Stimulated activated CD8-positive, alpha-beta memory T cell treated with anti-CD3 and anti-CD28 coated beads, Interleukin-7, amount 100 ng/mL, for 24 hours (primary cell): Measurements from ENCODE around the gene EEF2KMT.
"Not testable (repeated sequence)": the region's sequence is repeated elsewhere in the genome, so short reads cannot be mapped to it uniquely, and the experiment has no call there.

ENCODE experiments used
- DNase-seq: peaks from one replicate; pipeline ENCODE4 v3.0.0-alpha.2; 2020; ENCODE audit warnings: low read depth

Gene EEF2KMT

DNA sequence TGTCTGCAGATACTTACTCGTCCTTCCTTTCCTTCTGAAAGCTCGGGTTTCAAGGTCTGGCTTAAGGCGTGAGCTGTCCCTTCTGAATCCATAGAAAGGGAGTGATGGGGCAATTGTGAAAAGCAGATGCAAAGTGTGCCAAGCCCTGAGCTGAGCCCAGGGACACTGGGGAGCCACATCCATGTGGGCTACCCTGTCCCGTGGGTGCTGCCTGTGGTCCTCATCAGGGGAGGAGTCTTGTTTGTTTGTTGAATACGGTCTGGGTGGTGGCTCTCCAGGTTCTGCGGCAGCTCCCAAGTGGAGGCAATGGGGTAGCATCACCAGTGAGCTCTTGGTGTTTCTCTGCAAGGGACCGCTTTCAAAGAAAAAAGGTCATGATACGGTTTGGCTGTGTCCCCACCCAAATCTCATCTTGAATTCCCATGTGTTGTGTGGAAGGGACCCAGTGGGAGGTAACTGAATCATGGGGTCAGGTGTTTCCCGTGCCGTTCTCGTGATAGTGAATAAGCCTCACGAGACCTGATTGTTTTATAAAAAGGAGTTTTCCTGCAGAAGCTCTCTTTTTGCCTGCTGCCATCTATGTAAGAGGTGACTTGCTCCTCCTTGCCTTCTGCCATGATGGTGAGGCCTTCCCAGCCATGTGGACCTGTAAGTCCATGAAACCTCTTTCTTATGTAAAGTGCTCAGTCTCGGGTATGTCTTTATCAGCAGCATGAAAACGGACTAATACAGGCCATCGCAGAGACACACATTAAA lies 27.0 kb downstream of the EEF2KMT start:
- DNase-seq, result no peak

DNA sequence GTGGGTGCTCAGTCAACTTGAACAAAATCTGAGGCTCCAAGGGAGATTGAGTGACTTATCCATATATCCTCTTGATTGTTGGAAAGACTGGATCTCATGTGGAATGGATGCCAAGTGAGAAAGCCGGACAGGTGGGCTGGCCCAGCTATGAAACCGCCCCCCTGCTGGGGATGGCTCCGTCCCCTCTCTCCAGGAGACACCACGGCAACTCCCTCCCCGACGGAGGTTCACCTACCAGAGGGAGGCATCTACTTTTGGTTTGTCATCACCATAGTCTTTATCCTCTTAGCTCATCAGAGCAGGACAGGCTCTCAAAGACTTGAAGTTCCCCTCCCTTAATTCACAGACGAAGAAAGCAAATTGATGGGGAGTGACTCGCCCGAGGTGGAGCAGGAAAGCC lies 27.7 kb downstream of the EEF2KMT start:
- DNase-seq, result no peak

DNA sequence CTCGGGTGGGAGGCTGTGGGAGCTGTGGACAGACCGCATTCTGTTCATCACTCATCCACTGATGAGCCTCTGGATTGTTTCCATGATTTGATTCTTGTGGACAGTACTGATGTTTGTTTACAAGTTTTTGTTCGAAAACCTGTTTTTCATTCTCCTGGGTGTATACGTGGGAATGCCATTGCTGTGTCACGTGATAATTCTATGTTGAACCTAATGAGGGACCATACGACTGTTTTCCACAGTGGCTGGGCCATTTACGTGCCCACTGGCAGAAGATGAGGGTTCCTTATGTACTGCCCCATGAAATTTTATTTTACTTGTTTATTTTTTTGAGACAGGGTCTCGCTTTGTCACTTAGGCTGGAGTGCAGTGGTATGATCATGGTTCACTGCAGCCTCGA lies 28.5 kb downstream of the EEF2KMT start:
- DNase-seq, result no peak

DNA sequence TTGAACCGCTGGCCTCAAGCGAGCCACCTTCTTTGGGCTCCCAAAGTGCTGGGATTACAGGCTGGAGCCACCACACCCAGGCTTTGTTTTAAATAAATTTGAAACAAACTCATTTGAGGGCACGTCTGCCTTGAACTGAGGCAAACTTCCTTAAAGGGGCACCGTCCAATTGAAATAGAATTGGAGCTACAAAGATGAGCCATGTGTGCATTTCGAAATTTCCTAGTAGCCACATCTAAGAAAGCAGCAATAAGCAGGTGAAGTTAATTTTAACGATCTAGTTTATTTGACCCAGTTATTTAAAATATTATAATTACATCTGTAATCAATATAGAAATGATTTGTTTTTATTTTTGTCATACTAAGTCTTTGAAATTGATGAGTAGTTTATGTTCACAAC lies 31.1 kb downstream of the EEF2KMT start:
- no peak for DNase-seq

DNA sequence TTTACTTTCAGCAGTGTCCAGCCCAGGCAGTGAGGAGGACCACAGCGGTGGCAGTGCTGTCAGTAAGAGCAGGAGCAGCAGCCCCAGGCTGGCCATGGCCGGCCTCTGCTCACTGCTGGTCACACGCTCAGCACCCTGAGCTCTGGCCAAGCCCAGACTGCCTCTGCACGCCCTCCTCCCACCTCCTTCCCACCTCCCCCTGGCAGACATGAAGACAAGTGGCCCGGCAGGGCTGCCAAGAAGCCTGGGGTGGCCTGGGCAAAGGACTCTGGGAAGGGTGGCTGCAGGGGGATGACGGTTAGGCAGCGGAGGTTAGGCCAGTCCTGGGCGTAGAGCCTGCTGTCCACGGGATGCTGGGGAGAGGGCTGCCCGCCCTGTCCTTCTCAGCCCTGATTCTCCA lies 31.8 kb downstream of the EEF2KMT start, which contains the start of gene C16orf89:
Gene C16orf89, minus strand, starts transcription at position 144 of the 400 bp plus-strand sequence. Its CDS starts 48 bp downstream, at position 96.
- DNase-seq, result no peak

DNA sequence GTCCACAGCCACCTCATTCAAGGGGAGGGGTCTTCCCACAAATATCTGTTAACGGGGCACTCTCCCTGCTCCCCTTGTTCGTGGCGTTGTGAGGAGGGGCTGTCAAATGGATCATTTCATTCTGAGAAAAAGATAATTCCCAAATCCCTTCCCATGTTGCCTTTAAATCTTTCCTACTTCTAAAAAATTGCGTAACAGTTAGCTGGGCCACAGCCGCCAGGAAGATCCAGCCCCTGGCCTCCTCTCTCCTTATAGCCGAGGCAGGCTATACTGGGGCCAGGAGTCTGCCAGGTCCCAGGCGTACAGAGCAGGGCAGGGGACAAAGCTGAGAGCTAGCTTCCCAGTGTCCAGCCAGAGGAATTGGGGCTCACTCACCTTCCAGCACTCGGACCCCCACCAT lies 32.3 kb downstream of the EEF2KMT start:
- no peak for DNase-seq

DNA sequence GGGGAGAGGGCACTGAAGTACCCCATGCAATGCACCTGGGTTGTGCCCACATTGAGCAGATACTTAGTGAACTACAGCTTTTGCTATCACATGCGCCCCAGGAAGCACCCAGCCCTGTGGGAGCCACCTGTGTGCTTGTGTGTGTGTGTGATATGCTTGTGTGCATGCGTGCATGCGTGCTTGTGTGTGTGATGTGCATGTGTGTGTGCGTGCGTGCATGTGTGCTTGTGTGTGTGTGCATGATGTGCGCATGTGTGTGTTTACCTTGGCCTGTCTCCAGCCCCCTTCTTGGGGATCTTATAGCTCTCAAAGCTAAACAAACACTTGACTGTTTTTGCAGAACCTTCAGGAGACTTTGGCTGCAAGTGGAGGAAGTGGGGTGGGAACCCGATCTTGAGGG lies 32.7 kb downstream of the EEF2KMT start:
- DNase-seq, result no peak

DNA sequence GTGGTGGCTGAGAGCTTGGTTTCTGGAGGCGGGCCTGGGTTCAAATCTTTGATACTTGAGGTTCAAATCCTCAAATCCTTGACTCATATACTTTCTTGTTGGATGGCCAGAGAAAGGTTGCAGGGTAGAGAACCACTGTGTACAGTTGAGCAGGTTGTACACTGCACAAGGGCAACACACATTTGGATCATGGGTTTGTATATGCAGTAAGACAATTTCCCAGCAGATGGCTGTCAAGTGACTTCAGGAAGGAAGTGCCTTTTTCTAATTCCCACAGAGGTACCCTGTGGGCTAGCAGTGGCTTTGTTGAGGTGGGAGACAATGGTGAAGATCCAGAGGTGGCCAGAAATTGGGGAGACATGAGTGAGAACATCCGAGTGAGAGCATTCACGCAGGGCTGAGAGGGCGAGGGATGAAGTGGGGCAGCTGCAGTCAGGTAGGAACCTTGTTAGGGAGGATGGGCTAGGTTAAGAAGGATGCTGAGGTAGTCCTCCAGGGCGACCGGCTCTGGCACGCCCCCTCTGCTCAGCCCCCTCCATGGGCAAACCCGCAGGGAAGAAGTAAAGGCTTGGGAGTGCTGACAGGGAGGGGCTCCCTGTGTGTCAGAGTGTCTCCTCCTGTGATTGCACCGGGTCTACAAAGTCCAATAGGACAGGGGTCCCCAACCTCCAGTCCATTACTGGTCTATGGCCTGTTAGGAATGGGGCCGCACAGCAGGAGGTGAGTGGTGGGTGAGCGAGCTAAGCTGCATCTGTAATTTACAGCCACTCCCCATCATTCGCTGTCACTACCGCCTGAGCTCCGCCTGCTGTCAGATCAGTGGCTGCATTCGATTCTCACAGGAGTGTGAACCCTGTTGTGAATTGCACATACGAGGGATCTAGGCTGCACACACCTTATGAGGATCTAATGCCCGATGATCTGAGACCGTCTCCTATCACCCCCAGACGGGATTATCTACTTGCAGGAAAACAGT lies 34.5 kb downstream of the EEF2KMT start:
- DNase-seq, result no peak

DNA sequence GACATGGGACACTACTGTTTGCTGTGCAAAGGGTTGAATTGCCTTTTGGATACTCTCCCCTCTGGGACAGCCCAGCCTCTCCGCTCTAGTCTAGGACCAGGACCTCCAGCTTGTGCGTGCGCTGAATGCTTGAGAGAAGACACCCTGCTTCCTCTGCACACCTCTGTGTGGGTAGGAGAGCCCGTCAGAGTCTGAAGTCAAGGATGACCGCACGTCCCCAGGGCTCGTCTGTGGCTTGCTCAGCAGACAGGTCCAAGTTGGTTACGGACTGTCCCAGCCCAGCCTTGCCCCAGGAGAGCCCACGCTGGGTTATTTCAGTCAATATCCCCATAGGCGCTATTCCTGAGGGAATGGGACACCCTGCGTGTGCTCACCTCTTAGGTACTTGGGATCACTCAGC lies 35.5 kb downstream of the EEF2KMT start:
- no peak for DNase-seq

DNA sequence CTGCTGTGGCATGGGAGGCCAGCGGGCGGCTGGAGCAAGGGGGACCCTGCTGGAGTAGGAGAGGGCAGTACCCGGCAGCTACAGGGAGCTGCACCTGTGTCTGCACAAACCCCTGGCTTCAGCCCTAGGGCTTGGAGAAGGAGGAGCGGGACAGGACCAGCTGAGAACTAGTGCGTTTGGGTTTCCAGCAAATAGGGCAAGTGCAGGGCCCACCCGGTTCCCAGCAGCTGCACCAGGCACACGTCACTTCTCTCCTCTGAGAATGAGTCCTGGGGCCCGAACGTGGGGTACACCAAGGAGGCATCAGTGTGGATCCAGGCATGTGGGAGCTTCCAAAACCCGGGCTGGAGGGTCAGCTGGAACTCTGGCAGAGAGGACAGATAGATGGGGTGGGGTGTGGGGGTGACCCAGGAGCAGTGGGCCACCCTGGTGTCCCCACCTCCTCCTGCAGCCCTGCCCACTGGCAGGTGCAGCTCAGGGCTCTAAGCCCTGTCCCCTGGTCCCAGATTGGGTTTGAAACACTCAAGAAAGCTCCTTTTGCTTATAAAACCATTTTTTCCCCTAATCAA lies 37.4 kb downstream of the EEF2KMT start:
- DNase-seq, result no peak

DNA sequence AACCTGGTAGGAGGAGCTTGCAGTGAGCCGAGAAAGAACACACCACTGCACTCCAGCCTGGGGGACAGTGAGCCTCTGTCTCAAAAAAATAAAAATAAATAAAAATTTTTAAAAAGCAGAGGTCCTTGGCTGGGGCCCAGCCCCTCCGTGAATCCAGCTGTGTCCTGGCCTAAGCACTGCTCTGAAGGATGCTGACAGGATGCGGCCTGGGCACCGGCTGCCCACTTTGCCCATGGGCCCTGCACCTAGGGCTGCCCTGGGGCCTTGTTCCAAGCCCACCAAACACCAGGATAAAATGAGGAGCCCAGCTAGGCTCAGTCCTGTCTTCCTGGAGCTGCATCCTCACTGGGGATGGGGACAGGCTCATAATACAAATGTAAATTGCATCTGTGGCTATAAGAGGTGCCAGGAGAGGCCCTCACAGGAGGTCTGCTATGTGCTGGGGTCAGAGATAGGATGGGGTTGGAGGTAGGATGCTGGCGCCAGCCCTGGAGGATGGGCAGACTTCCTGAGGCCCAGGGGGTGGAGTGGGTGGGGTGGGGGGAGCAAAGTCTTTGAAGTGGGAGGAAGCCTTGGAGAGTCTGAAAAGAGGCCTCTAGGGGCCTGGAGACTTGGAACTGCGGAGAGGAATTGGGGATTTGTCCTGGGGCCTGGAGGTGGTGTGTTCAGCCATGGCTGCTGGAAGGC lies 38.1 kb downstream of the EEF2KMT start:
- DNase-seq, result no peak

DNA sequence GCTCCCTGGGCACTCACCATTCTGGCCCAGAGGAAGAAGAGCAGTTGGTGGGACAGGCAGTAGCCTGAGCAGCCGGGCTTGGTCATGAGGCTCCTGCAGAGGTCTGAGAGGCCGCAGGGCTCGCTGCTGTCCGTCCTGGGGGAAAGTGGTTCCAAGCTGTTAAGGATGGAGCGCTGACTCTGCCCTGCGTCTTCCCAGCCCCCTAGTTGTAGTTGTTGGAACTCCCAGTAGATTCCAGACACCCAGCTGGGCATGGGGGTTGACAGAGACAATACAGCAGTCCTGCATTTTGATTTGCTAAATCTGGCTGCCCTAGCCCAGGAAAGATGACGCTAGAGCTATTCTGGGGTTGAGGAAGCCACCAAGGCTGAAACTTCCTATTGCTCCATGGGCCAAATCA lies 39.1 kb downstream of the EEF2KMT start:
- DNase-seq, result no peak

DNA sequence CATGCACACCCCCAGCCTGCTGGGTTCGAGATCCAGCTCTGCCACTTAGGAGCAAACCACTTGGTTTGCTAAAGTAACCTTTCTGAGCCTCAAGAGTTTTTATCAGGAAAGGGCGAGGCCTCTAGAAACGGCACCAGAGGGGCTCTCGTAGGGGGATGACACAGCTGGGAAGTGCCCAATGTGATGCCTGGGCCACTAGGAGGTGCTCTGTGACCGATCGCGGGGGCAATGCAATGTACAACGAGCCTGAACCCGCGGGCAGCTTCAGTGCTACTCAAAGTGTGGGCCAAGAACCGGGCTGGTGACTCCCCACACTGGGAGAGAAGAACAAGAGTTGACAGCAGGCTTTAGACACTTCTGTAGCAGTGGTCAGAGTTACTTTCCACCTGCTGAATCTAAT lies 41.2 kb downstream of the EEF2KMT start:
- DNase-seq, result peak; percentile 8

DNA sequence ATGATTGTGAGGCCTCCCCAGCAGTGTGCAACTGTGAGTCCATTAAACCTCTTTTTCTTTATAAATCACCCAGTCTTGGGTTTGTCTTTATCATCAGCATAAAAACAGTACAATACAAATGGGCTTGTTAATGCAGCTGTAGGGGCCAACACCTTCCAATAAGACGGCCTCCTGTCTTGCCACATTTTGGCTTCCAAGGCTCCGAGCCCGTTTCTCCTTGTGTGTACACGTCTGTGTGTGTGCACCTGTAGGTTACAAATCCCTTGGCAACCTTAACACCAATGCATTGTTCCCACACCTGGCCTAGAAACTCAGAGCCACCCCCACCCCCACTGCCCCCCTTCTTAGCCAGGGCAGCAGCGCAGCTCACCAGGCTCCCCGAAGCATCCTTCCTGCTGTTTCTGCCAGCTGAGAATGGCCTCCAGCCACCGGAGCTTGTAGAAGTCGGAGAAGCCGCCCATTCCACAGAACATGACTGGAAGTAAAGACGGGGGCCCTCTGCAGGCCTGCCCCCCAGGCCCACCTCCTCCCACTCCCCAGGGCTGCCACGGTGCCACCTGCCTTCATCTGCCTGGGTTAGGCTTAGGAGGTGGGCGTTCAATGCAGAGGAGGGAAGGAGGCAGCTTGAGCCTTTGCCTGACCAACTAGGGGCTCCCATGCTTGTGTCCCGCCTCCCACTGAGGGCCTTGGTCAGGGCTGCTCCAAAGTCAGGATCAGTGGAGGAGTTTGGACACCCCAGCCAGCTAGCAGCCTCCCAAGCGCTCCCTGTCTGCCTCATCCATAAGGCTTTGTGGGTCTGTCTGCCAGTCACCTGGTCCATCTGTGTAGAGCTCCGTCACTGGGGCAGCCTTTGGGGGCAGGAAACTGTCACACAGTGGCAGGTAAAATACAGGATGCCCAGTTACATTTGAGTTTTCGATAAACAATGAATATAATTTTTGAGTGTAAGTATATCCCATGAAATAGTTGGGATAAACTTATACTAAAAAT lies 42.4 kb downstream of the EEF2KMT start:
- DNase-seq, result no peak

DNA sequence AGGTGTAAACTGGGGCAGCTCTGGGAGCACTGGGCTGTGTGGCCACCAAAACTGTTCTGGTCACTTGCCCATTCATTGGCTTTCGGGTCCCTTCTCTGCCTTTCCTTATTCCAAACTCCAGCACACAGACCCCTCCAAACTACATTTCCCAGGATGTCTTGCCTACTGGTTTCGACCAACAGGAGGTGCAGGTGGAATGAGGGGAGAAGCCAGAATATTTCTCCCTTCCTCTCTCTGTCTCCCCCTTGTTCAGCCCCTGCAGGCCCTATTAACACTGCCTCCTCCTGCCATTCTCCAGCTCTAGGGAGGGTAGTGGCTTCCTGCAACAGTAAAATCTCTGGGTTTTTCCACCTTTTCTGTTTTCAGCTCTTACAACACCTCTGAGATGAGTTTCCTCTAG lies 50.7 kb downstream of the EEF2KMT start:
- no peak for DNase-seq

DNA sequence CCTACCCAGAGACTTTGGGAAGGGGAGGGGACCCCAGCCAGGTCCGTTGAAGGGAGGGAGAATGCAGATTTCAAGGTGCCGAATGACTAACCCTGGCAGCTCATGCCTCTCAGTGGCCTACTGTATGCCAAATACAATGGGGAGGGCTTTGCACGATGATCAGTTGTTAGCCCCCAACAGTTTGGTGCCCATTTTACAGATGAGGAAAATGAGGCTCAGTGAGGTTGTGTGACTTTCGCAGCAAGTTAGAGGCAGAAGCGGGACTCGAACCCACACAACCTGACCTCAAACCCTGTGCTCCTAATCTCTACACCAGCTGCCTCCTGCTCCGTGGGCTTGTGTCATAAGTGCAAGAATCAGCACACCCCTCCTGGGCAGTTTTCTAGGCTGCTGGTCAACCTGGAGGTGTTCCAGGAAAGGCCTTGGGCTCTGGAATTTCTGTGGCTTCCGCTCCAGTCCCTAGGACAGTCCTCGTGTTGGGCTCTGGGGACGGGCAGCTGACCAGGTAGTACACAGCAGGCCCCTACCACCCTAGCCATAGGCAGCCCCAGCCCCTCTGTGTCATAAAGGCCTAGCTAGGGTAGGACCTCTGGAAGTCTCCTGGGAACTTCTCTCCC lies 52.0 kb downstream of the EEF2KMT start:
- DNase-seq, result no peak

DNA sequence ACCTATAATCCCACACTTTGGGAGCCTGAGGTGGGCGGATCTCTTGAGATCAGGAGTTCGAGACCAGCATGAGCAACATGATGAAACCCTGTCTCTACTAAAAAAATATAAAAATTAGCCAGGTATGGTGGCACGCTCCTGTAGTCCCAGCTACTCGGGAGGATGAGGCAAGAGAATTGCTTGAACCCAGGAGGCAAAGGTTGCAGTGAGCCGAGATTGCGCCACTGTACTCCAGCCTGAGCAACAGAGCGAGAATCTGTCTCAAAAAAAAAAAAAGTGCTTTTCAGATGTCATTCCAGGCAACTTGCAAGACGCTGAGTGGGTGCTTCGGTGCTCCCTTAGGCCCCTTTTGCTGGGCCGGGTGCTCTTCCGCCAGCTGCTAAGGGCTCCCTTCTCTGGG lies 53.0 kb downstream of the EEF2KMT start:
- DNase-seq, result not testable (repeated sequence)

DNA sequence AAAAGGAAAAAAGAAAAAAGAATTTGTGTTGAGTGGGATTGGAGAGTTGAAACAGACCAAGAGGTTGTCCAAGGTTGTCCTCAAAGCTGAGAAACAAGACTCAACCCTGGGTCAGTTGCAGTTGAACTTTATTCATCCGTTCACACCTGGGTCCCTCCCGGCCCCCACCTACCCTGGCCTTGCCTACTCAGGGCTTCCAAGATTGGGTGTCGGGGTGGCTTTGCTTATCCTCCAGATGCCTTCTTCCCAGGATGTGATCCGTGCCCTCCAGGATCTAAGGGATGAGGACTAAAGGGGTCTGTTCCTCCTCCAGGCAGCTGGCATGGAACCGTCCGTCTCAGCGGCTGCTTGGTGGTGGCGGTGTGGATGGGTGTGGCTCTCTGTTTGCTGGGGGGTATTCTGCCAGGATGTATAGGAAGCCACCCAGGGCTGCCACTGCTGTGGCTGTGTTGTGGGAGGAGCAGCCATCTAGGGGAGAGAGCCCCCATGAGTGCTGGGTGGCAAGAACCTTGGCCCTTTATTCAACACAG lies 53.5 kb downstream of the EEF2KMT start:
- no peak for DNase-seq

DNA sequence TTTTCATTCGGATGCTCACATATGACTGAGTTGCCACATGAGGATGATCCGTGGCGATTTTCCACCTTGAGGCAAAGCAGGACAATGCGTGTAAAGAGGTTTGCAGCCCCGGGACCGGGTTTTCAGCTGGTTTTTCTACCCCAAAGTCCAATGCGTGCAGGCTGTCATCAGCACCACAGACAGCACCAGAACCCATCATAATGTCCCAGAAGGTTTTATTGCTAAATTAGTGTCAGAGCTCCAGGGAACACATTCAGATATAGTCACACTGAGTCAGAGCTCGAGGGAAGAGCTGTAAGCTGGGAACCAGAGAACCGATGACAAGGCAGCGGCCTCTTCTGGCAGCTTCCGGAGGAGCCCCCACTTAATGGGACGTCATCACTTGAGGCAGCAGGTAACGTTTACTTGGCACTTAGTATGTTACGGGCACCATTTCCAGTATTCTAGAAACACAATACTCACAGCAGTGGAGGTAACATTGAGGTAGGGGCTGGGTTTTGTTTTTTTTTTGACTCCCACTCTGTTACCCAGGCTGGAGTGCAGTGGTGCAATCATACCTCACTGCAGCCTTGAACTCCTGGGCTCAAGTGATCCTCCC lies 54.9 kb downstream of the EEF2KMT start:
- no peak for DNase-seq
